Measurements from ENCODE around the gene MCM7.

GRCh38 chr7:100090527-100091410 lies 10.4 kb downstream of the MCM7 start:
- TF ChIP-seq, protein P1, sequence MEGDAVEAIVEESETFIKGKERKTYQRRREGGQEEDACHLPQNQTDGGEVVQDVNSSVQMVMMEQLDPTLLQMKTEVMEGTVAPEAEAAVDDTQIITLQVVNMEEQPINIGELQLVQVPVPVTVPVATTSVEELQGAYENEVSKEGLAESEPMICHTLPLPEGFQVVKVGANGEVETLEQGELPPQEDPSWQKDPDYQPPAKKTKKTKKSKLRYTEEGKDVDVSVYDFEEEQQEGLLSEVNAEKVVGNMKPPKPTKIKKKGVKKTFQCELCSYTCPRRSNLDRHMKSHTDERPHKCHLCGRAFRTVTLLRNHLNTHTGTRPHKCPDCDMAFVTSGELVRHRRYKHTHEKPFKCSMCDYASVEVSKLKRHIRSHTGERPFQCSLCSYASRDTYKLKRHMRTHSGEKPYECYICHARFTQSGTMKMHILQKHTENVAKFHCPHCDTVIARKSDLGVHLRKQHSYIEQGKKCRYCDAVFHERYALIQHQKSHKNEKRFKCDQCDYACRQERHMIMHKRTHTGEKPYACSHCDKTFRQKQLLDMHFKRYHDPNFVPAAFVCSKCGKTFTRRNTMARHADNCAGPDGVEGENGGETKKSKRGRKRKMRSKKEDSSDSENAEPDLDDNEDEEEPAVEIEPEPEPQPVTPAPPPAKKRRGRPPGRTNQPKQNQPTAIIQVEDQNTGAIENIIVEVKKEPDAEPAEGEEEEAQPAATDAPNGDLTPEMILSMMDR (IDR thresholded peaks at IDR 0.05) = no peak
- no peak for TF ChIP-seq POLR2A (IDR thresholded peaks at IDR 0.05)
